HCT116 (cell line): ENCODE results near the gene SLCO4A1. TPM values are rescaled to one million over a fixed set of nuclear protein-coding genes. Genes with fewer than 3 reads are reported as not detected.

Source experiments
- ATAC-seq: fragments of 200-7000 bp; cut with Tn5 transposase; 2 replicates; pipeline ENCODE4 v1.9.1; 2020; ENCODE audit warnings: mild to moderate bottlenecking, moderate library complexity
- BruUV-seq: library from RNA; stranded (reverse); fragments of 400-500 nt; replicated peaks from 2 replicates; lab custom pipeline; 2021; lab: Mats Ljungman, UMichigan
- CTCF ChIA-PET: fragments of 300-600 bp; sonication (Branson Sonifier 250); formaldehyde crosslinking; loops from one replicate; lab custom pipeline; 2021; ENCODE audit warnings: antibody characterized with exemption; lab: Charles Lee
- POLR2A ChIA-PET: fragments of 300-600, 350-600 bp; sonication (Branson Sonifier 250); formaldehyde crosslinking; loops from one replicate; lab custom pipeline; 2021; ENCODE audit warnings: antibody characterized with exemption; lab: Charles Lee
- RAD21 ChIA-PET, 2 experiments: fragments of 300-600 bp; sonication (Branson Sonifier 250); formaldehyde crosslinking; loops; one replicate each; lab custom pipeline; 2023; ENCODE audit warnings: low total read pairs in 2 of 2; ENCODE audit not compliant: uncharacterized antibody in 2 of 2, unreplicated experiment in 2 of 2, low non-redundant PET in 1 of 2; lab: Charles Lee
- DNase-seq: peaks from one replicate; pipeline ENCODE4 v3.0.0-alpha.2; 2010; ENCODE audit warnings: low read depth, low spot score
- H2AFZ ChIP-seq: fragments of 200-600 bp; shearing (Covaris generic), sonication (generic); 2 replicates; pipeline ENCODE4 v1.6.1; 2017; ENCODE audit warnings: low read depth, mixed run types, mixed read lengths, antibody characterized with exemption, low read length; ENCODE audit not compliant: poor library complexity, severe bottlenecking
- H3K27ac ChIP-seq: 2 replicates; pipeline ENCODE4 v1.5.1; 2012; ENCODE audit warnings: low read depth, low read length
- H3K27me3 ChIP-seq: fragments of 200-600 bp; sonication (generic); 2 replicates; pipeline ENCODE4 v1.6.1; 2016; ENCODE audit warnings: mixed run types, low read length, mixed read lengths; ENCODE audit not compliant: insufficient read depth
- H3K36me3 ChIP-seq, 2 experiments: fragments of 200-500 bp in 1 of 2; fragments of 200-600 bp in 1 of 2; sonication (Bioruptor generic) in 1 of 2; sonication (generic) in 1 of 2; 2 replicates each; pipeline versions ENCODE4 v1.5.1 to v1.6.1; 2014 to 2016; ENCODE audit warnings: low read length in 2 of 2, inconsistent platforms in 1 of 2, mixed read lengths in 1 of 2, mixed run types in 1 of 2; ENCODE audit not compliant: insufficient read depth in 2 of 2, control insufficient read depth in 1 of 2
- H3K4me1 ChIP-seq, 2 experiments: fragments of 200-600 bp in 1 of 2; sonication (generic) in 1 of 2; 2 replicates each; pipeline versions ENCODE4 v1.5.1 to v1.6.1; 2012 to 2017; ENCODE audit warnings: low read length in 2 of 2, inconsistent platforms in 1 of 2, mild to moderate bottlenecking in 1 of 2, mixed read lengths in 1 of 2, mixed run types in 1 of 2, moderate library complexity in 1 of 2; ENCODE audit not compliant: insufficient read depth in 2 of 2, control insufficient read depth in 1 of 2
- H3K4me2 ChIP-seq: fragments of 200-600 bp; sonication (generic); 2 replicates; pipeline ENCODE4 v1.6.1; 2017; ENCODE audit warnings: mixed run types, low read length, mixed read lengths
- H3K4me3 ChIP-seq, 2 experiments: fragments of 200-600 bp in 1 of 2; sonication (generic) in 1 of 2; replicated peaks in 1 of 2; 2 replicates each; pipeline ENCODE4 v1.5.1; 2011 to 2016; ENCODE audit warnings: low read length in 2 of 2, control low read depth in 1 of 2, low read depth in 1 of 2, mild to moderate bottlenecking in 1 of 2, mixed read lengths in 1 of 2, mixed run types in 1 of 2
- H3K79me2 ChIP-seq: fragments of 200-600 bp; sonication (generic); 2 replicates; pipeline ENCODE4 v1.6.1; 2017; ENCODE audit warnings: mild to moderate bottlenecking, mixed run types, low read length, moderate library complexity, mixed read lengths; ENCODE audit not compliant: insufficient read depth
- H3K9ac ChIP-seq: fragments of 200-600 bp; sonication (generic); 2 replicates; pipeline ENCODE4 v1.6.1; 2016; ENCODE audit warnings: low read length, mixed read lengths
- H3K9me2 ChIP-seq: fragments of 200-600 bp; sonication (generic), shearing (Covaris generic); 2 replicates; pipeline ENCODE4 v1.6.1; 2017; ENCODE audit warnings: mixed run types, mild to moderate bottlenecking, moderate library complexity; ENCODE audit not compliant: insufficient read depth
- H3K9me3 ChIP-seq, 2 experiments: fragments of 200-500 bp in 1 of 2; fragments of 200-600 bp in 1 of 2; sonication (Bioruptor generic) in 1 of 2; sonication (generic) in 1 of 2; 2 replicates each; pipeline ENCODE4 v1.6.1; 2014 to 2017; ENCODE audit warnings: low read length in 2 of 2, mixed read lengths in 2 of 2, inconsistent platforms in 1 of 2, low read depth in 1 of 2, mild to moderate bottlenecking in 1 of 2, mixed run types in 1 of 2, moderate library complexity in 1 of 2; ENCODE audit not compliant: control insufficient read depth in 1 of 2, insufficient read depth in 1 of 2
- H4K20me1 ChIP-seq: fragments of 200-600 bp; sonication (generic), shearing (Covaris generic); 2 replicates; pipeline ENCODE4 v1.6.1; 2017; ENCODE audit warnings: mixed run types, mild to moderate bottlenecking, moderate library complexity; ENCODE audit not compliant: insufficient read depth
- CBX3 ChIP-seq: IDR thresholded peaks from 2 replicates; pipeline ENCODE4 v1.6.1; 2012; ENCODE audit warnings: low read depth
- CEBPB ChIP-seq: IDR thresholded peaks from 2 replicates; pipeline ENCODE4 v1.6.1; 2012; ENCODE audit warnings: low read depth
- EGR1 ChIP-seq: IDR thresholded peaks from 2 replicates; pipeline ENCODE4 v1.6.1; 2012; ENCODE audit warnings: low read depth
- ELF1 ChIP-seq: IDR thresholded peaks from 2 replicates; pipeline ENCODE4 v1.6.1; 2012; ENCODE audit warnings: low read depth, borderline replicate concordance
- EZH2 ChIP-seq: fragments of 200-600 bp; sonication (generic); IDR thresholded peaks from 2 replicates; pipeline ENCODE4 v1.6.1; 2017; ENCODE audit warnings: antibody characterized with exemption, mixed run types
- EZH2phosphoT487 ChIP-seq: fragments of 200-600 bp; IDR thresholded peaks from 2 replicates; pipeline ENCODE4 v1.6.1; 2018; ENCODE audit warnings: antibody characterized with exemption, borderline replicate concordance
- FOSL1 ChIP-seq: IDR thresholded peaks from 2 replicates; pipeline ENCODE4 v1.6.1; 2012; ENCODE audit warnings: low read depth
- POLR2A ChIP-seq: IDR thresholded peaks from 2 replicates; pipeline ENCODE4 v1.7.0; 2011; ENCODE audit warnings: borderline replicate concordance; ENCODE audit not compliant: insufficient read depth, insufficient read length; ENCODE audit errors: extremely low read depth
- POLR2AphosphoS5 ChIP-seq: IDR thresholded peaks from 2 replicates; pipeline ENCODE4 v1.6.1; 2011; ENCODE audit warnings: mild to moderate bottlenecking, low read depth, low read length, moderate library complexity
- RAD21 ChIP-seq: IDR thresholded peaks from 2 replicates; pipeline ENCODE4 v1.6.1; 2012; ENCODE audit warnings: low read depth, mild to moderate bottlenecking
- SIN3A ChIP-seq: IDR thresholded peaks from 2 replicates; pipeline ENCODE4 v1.6.1; 2012; ENCODE audit warnings: low read depth
- SP1 ChIP-seq: IDR thresholded peaks from 2 replicates; pipeline ENCODE4 v1.6.1; 2012; ENCODE audit warnings: low read depth
- SRF ChIP-seq: IDR thresholded peaks from 2 replicates; pipeline ENCODE4 v1.6.1; 2012; ENCODE audit warnings: low read depth
- TCF7L2 ChIP-seq: IDR thresholded peaks from 2 replicates; pipeline ENCODE4 v1.7.0; 2011; ENCODE audit warnings: borderline replicate concordance, inconsistent platforms; ENCODE audit not compliant: insufficient read depth, insufficient read length; ENCODE audit errors: extremely low read depth
- YY1 ChIP-seq: IDR thresholded peaks from 2 replicates; pipeline ENCODE4 v1.6.1; 2011; ENCODE audit warnings: low read length, low read depth, moderate library complexity, mild to moderate bottlenecking; ENCODE audit not compliant: insufficient replicate concordance; ENCODE audit errors: extremely low read depth
- ZFX ChIP-seq: fragments of 450-650 bp; IDR thresholded peaks from 2 replicates; pipeline ENCODE4 v1.6.1; 2017
- ZNF274 ChIP-seq: fragments of 200-500 bp; sonication (Bioruptor generic); IDR thresholded peaks from 2 replicates; pipeline ENCODE4 v1.6.1; 2014; ENCODE audit warnings: mild to moderate bottlenecking, low read depth, low read length, inconsistent platforms
- intact Hi-C: fragments of 100-400 bp; cut with micrococcal nuclease; formaldehyde crosslinking; loops from 2 replicates; pipeline ENCODE4 v1.10.0; 2022
- total RNA-seq: library from RNA; stranded (reverse); gene quantifications from one replicate; pipeline ENCODE4 v1.2.1, GENCODE V29; 2021; ENCODE audit not compliant: unreplicated experiment
- TF ChIP-seq, protein P1 (sequence below): IDR thresholded peaks from 2 replicates; pipeline ENCODE4 v1.6.1; 2011; ENCODE audit warnings: mild to moderate bottlenecking, low read length, moderate library complexity; ENCODE audit not compliant: insufficient replicate concordance; ENCODE audit errors: extremely low read depth
- TF ChIP-seq, protein P2 (sequence below): IDR thresholded peaks from 2 replicates; pipeline ENCODE4 v1.6.1; 2012; ENCODE audit warnings: low read depth
- TF ChIP-seq, protein P3 (sequence below): IDR thresholded peaks from 2 replicates; pipeline ENCODE4 v1.6.1; 2012
- TF ChIP-seq, protein P4 (sequence below): IDR thresholded peaks from 2 replicates; pipeline ENCODE4 v1.6.1; 2012

Gene SLCO4A1
- total RNA-seq, 1 experiment from 2014 or later = 107 TPM

DNA sequence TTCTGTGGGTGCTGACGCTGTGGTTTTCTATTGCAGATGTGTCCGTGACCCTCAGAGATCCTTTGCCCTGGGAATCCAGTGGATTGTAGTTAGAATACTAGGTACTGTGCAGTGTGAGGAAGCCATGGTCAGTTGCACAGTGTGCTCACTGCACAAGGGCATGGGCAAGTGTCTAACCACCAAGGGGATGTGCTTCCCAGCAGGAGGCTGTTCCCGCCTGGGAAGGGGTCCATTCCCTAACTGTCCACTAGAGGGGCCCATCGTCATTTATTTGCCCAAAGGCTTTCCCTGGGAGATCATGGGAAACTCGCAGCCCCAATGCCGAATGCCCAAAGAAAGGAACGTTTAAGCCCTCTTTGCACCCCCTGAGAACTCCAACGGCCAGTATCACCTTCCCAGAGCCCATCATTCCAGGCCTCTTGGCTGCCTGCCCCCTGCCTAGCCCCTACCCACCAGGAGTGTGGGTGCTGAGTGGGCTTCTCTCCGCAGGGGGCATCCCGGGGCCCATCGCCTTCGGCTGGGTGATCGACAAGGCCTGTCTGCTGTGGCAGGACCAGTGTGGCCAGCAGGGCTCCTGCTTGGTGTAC lies 26.2 kb downstream of the SLCO4A1 start:
- no TSS peak for BruUV-seq
- Histone ChIP-seq H3K4me1 (peaks cover 6 to 24% of the 10 kb centered on the region in 2 experiments; a peak in 2 of 4 replicates), H3K4me2 (no peak overlapping the region), H3K36me3 (peaks cover 11 to 46% of the 10 kb centered on the region in 2 experiments; a peak in 3 of 4 replicates), H2AFZ (no peak overlapping the region), H3K9ac (no peak overlapping the region), H4K20me1 (no peaks in the 10 kb centered on the region), H3K27ac (peak overlapping the region; percentile 34; the same call in 1 of the 2 replicates), H3K9me3 (no peaks in the 10 kb centered on the region), H3K27me3 (no peaks in the 10 kb centered on the region), H3K4me3 (no peak overlapping the region), H3K9me2 (no peaks in the 10 kb centered on the region), H3K79me2 (no peaks in the 10 kb centered on the region; the same call in 1 of the 2 replicates)
- ChIA-PET CTCF (interaction anchor here (2.3 kb wide), 1 partner anchor 123 kb away, joined by 7 read pairs; no protein-coding TSS in a partner anchor), RAD21 (interaction anchor here in 1 of 2 experiments (1.2 kb wide), 1 partner anchor 126 kb away, joined by 3 read pairs; no protein-coding TSS in a partner anchor), POLR2A (no interaction called here)
- ATAC-seq (peak; percentile 65), DNase-seq (peak; percentile 24)
- intact Hi-C loops = loop anchor here (1.0 to 2.0 kb wide), 3 partner anchors 72 to 140 kb away; no protein-coding TSS in a partner anchor
- TF ChIP-seq ZNF274 (no peak), ELF1 (no peak), SP1 (no peak), CEBPB (no peak), YY1 (no peak), FOSL1 (no peak), RAD21 (peak; percentile 89), SRF (no peak), ZFX (no peak), SIN3A (no peak), CBX3 (no peak), EGR1 (no peak), TCF7L2 (no peak), EZH2phosphoT487 (no peak), POLR2A (no peak), EZH2 (no peak), POLR2AphosphoS5 (0 out of 2 replicates have a peak, but pooled peaks have one; percentile 13)
- TF ChIP-seq, protein P1, sequence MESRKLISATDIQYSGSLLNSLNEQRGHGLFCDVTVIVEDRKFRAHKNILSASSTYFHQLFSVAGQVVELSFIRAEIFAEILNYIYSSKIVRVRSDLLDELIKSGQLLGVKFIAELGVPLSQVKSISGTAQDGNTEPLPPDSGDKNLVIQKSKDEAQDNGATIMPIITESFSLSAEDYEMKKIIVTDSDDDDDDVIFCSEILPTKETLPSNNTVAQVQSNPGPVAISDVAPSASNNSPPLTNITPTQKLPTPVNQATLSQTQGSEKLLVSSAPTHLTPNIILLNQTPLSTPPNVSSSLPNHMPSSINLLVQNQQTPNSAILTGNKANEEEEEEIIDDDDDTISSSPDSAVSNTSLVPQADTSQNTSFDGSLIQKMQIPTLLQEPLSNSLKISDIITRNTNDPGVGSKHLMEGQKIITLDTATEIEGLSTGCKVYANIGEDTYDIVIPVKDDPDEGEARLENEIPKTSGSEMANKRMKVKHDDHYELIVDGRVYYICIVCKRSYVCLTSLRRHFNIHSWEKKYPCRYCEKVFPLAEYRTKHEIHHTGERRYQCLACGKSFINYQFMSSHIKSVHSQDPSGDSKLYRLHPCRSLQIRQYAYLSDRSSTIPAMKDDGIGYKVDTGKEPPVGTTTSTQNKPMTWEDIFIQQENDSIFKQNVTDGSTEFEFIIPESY = no peak
- TF ChIP-seq, protein P2, sequence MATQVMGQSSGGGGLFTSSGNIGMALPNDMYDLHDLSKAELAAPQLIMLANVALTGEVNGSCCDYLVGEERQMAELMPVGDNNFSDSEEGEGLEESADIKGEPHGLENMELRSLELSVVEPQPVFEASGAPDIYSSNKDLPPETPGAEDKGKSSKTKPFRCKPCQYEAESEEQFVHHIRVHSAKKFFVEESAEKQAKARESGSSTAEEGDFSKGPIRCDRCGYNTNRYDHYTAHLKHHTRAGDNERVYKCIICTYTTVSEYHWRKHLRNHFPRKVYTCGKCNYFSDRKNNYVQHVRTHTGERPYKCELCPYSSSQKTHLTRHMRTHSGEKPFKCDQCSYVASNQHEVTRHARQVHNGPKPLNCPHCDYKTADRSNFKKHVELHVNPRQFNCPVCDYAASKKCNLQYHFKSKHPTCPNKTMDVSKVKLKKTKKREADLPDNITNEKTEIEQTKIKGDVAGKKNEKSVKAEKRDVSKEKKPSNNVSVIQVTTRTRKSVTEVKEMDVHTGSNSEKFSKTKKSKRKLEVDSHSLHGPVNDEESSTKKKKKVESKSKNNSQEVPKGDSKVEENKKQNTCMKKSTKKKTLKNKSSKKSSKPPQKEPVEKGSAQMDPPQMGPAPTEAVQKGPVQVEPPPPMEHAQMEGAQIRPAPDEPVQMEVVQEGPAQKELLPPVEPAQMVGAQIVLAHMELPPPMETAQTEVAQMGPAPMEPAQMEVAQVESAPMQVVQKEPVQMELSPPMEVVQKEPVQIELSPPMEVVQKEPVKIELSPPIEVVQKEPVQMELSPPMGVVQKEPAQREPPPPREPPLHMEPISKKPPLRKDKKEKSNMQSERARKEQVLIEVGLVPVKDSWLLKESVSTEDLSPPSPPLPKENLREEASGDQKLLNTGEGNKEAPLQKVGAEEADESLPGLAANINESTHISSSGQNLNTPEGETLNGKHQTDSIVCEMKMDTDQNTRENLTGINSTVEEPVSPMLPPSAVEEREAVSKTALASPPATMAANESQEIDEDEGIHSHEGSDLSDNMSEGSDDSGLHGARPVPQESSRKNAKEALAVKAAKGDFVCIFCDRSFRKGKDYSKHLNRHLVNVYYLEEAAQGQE = no peak
- TF ChIP-seq, protein P3, sequence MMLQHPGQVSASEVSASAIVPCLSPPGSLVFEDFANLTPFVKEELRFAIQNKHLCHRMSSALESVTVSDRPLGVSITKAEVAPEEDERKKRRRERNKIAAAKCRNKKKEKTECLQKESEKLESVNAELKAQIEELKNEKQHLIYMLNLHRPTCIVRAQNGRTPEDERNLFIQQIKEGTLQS = no peak
- TF ChIP-seq, protein P4, sequence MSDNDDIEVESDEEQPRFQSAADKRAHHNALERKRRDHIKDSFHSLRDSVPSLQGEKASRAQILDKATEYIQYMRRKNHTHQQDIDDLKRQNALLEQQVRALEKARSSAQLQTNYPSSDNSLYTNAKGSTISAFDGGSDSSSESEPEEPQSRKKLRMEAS = no peak
